A172 (cell line): ENCODE results near the gene ANKS1A. TPM values are rescaled to one million over a fixed set of nuclear protein-coding genes. Genes with fewer than 3 reads are reported as not detected.
A peak's percentile ranks its signal among the peaks of the same experiment; 100 is the strongest.
"Not testable (repeated sequence)": the region's sequence is repeated elsewhere in the genome, so short reads cannot be mapped to it uniquely, and the experiment has no call there.

Experiments used
- DNase-seq: peaks from one replicate; pipeline ENCODE4 v3.0.0-alpha.2; 2015; ENCODE audit warnings: low spot score
- total RNA-seq: library from RNA; depleted of rRNA; stranded (reverse); fragments of >200 nt; shearing (Covaris generic); gene quantifications from 2 replicates; pipeline ENCODE4 v1.2.3, GENCODE V29; 2014; rRNA removed

ANKS1A gene, protein sequence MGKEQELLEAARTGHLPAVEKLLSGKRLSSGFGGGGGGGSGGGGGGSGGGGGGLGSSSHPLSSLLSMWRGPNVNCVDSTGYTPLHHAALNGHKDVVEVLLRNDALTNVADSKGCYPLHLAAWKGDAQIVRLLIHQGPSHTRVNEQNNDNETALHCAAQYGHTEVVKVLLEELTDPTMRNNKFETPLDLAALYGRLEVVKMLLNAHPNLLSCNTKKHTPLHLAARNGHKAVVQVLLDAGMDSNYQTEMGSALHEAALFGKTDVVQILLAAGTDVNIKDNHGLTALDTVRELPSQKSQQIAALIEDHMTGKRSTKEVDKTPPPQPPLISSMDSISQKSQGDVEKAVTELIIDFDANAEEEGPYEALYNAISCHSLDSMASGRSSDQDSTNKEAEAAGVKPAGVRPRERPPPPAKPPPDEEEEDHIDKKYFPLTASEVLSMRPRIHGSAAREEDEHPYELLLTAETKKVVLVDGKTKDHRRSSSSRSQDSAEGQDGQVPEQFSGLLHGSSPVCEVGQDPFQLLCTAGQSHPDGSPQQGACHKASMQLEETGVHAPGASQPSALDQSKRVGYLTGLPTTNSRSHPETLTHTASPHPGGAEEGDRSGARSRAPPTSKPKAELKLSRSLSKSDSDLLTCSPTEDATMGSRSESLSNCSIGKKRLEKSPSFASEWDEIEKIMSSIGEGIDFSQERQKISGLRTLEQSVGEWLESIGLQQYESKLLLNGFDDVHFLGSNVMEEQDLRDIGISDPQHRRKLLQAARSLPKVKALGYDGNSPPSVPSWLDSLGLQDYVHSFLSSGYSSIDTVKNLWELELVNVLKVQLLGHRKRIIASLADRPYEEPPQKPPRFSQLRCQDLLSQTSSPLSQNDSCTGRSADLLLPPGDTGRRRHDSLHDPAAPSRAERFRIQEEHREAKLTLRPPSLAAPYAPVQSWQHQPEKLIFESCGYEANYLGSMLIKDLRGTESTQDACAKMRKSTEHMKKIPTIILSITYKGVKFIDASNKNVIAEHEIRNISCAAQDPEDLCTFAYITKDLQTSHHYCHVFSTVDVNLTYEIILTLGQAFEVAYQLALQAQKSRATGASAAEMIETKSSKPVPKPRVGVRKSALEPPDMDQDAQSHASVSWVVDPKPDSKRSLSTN
- total RNA-seq: 5.0 and 5.5 TPM in 2 replicates

DNA sequence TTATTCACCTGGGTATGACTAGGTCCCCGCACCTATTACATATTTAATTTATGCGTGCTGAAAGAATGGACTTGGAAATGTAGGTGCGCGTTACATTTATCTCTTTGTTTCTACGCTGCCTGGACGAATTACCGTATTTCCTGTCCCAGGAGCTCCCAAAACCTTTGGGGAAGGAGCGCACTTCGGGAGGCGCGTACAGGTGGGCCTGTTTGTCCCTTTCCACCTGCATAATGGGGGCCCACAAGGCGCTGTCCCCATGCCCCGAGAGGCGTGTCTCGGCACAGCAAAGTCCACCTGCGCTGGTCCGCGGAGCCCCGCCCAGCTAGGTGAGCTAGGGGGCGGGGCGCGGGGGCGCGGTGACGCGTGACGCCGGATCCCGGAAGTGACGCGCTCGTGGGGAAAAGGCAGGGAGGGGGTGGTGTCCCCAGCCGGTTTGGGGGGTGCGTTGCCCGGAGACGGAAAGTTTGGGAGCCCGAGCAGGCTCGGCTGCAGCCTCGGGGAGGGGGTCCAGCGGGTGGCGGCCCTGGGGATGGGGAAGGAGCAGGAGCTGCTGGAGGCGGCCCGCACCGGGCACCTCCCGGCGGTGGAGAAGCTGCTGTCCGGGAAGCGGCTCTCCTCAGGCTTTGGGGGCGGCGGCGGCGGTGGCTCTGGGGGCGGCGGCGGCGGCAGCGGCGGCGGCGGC lies at the start of gene ANKS1A:
ANKS1A (plus strand) TSS at position 382 of the 682 bp plus-strand sequence; CDS start at position 530, 148 bp downstream.
- peak; percentile 45 for DNase-seq

DNA sequence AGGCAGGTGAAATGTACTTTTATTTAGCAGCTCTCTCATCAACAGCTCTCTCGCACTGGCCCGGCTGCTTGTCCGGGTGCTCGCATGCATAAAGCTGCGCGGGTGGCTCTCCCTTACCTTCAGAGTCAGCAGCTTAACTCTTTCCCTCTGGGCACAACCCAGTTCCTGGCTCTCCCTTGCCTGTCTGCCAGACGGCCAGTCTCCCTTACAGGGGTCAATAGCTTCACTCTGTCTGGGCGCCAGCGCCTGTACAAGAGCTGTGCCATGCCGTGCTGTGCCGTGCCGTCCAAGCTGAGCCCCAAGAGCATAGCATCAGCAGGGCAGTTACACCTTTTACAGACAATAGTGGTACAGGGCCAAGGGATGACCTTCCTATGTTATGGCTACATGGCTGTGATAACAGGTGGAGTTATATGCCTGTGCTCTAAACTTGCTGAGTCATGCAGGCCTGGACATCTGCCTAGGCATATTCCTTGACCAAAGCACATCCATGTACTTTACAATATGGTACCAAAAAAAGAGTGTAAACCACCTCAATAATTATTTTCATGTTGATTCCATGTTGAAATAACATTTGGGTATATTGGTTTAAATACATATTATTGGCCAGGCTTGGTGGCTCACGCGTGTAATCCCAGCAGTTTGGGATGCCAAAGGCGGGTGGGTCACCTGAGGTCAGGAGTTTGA lies 49.2 kb upstream of the ANKS1A start:
- no peak for DNase-seq

DNA sequence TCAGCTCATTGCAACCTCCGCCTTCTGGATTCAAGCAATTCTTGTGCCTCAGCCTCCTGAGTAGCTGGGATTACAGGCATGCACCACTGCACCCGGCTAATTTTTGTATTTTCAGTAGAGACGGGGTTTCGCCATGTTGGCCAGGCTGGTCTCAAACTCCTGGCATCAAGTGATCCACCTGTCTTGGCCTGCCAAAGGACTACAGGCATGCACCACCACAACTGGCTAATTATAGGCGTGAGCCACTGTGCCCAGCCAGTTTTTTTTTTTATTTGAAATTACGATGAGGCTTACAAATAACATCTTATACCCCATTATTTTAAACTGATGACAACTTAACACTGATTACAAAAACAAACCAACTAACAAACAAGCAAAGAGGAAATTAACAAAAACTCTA lies 40.0 kb upstream of the ANKS1A start:
- not testable (repeated sequence) for DNase-seq

DNA sequence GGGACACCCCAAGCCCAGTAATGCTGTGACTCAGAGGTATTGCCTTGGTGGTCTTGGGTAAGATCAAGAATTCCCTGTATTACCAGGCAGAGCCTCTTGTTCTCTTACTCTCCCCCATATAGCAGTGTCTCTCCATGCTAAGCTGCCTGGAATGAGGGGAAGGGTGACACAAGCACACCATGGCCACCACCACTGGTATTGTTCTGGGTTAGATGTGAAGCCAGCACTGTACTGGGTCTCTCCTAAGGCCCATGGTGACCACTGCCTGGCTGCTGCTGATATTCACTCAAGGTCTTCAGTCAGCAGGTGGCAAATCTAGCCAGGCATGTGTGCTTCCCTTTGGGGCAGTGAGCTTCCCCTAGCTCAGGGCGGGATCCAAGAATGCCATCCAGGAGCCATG lies 37.7 kb upstream of the ANKS1A start:
- DNase-seq: no peak

DNA sequence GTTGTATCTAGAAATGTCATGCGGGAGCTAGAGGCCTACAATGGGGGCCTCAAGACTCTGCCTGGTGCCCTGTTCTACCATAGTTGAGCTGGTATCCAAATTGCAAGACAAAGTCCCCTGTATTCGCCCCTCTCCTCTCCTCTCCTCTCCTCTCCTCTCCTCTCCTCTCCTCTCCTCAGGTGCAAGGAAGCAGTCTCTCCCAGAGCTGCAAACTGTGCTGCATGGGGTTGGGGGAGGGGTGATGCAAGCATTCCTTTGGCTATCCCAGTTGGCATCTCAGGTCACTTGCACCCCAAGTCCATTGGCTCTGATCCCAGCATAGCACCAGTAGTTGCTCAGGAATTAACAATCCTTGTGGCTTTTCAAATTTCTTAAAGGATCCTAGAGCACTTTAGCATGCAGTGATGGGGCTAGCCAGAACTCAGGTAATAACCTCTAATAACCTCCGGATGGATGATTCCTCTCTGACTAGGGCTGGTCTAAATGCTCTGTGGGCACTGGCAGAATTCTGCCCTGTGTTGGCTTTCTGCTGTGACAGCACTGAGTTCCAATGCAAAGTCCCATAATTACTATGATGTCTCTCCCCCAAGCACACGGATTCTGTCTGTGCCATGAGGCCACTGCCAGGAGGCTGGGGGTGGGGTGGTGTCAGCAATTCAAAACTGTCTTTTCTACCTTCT lies 36.5 kb upstream of the ANKS1A start:
- peak; percentile 3 for DNase-seq

DNA sequence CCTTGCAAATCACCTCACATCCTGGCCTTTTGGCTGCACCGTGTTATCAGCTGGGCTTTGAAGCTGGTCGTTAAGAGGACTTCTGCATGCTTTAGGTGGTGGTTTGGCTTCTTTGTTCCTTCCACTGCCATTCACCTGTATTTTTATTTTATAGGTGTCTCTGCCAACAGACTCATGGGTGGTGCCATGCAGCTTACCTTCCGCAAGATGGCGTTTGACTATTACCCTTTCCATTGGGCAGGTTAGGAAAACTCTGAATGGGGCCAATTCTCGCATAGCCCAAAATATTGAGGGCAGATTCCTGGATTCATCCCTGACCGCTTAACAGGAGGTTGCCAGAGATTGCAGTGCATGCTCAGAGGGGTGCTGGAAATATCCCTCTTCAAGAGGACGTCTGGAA lies 33.6 kb upstream of the ANKS1A start:
- no peak for DNase-seq

DNA sequence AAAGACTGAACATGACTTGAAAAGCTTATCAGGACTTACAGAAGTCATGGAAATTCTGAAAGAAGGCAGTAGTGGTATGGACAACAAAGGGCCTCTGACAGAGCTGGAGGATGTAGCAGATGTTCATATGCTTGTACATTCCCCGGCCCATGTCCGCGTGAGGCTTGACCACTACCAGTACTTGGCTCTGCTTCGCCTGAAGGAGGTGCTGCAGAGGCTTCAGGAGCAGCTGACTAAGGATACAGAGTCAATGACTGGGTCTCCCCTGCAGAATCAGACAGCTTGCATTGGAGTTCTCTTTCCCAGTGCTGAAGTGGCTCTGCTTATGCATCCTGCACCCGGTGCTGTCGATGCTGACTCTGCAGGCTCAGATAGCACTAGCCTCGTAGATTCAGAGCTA lies 30.4 kb upstream of the ANKS1A start:
- DNase-seq: no peak

DNA sequence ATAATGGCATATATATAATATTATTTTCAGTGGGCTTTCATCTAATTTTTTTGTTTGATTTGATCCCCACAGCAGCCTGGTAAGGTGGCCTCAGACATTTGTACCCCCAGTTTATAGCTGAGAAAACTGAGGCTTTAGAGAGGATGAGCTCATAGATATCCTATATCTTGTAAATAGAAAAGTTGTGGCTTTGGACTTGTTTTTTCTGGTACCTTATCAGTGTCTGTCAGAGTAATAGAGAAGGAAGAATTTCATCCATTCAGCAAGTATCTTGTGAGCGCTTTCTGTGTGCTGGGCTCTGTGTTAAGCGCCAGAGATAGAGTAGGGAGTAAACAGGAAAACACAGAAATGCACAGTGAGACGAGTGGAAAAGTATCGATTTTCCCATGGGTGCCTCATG lies 29.1 kb upstream of the ANKS1A start:
- DNase-seq: no peak

DNA sequence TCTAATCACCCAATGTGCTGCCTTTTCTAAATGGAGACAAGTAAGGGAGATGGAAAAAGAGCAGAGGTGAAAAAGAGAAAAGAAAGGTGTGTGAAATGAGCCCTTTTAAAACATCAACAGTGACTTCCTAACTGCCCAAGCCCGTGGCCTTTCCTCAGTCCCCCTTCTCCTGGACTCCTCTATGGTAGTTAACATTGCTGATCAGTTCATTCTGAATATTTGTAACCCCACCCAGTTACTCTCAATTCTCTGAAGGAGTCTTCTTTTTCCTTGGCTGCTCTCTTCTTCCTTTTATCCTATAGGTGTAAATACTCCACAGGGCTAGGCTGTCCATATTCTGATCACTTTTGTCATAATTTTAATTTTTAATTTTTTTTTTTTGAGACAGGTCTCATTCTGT lies 28.3 kb upstream of the ANKS1A start:
- no peak for DNase-seq

DNA sequence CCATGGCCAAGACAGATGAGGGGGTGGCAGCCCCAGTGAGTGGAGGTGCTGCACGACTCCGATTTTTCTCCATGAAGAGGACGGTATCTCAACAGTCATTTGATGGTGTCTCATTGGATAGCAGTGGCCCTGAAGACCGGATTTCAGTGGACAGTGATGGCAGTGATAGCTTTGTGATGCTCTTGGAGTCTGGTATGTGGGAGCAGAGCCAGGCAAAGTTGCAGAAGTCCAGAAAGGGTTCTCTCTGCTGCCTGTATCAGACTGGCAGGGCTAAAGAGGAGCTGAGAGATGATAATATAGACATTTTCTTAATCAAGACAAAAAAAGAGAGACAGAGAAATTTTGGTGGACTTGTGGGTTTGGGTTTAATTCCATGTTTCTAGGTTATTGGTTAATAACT lies 25.0 kb upstream of the ANKS1A start:
- no peak for DNase-seq

DNA sequence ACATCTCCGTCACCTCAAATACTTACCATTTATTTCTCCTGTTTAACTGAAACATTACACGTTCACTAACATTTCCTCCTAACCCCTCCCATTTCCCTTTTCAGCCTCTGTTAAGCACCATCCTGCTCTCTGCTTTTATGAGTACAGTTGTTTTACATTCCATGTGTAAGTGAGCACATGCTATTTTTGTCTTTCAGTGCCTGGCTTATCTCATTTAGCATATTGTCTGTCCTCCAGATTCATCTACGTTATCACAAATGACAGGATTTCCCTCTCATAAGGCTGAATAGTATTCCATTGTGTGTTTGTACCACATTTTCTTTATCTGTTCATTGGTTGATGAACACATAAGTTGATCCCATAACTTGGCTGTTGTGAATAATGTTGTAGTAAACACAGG lies 23.9 kb upstream of the ANKS1A start:
- no peak for DNase-seq

DNA sequence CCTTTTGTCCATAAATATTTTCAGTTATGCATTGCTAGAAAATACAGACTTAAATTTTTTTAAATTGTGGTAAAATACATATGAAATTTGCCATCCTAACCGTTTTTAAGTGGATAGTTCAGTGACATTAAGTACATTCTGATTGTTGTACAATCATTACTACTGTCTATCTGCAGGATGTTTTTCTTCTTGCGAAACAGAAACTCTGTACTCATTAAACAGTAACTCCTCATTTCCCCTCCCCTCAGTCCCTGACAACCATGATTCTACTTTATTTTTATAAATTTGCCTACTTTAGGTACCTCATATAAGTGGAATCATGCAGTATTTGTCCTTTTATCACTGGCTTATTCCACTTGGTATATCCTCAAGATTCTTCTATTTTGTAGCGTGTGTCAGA lies 22.5 kb upstream of the ANKS1A start:
- DNase-seq: no peak

DNA sequence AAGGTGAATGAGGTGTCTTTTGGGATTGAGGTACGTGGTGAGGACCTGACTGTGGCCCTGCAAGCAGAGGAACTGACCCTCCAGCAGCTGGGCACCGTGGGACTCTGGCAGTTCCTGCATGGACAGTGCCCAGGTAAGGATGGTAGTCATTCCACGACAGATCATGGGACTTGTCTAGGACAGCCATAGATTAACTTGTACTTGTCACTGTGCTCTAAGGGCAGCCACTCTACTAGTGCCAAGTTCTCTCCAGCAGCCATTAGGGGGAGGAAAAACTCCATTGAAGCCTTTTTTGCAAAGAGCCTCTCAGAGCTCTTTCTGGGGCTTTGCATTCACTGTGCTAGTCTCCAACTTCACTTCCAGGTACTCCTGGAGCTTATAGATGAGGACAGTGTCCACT lies 21.6 kb upstream of the ANKS1A start:
- no peak for DNase-seq

DNA sequence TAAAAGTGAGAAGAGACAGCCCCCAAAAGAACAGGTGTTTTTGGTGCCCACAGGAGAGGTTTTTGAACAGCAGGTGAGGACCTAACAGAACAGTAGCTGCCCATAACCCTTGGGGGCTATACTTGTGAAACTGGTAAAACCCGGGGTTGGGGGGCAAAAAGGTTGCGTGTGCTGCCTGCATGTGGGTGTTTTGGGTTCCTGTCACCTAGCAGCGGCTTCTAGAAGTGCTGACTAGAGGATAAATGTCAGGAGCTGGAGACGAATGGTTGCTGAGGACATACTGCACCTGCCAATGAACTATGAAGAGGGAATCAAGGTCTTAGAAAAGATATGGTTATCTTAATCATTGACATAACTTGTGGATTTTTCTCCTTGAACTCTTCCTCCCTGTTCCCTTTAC lies 17.2 kb upstream of the ANKS1A start:
- no peak for DNase-seq

DNA sequence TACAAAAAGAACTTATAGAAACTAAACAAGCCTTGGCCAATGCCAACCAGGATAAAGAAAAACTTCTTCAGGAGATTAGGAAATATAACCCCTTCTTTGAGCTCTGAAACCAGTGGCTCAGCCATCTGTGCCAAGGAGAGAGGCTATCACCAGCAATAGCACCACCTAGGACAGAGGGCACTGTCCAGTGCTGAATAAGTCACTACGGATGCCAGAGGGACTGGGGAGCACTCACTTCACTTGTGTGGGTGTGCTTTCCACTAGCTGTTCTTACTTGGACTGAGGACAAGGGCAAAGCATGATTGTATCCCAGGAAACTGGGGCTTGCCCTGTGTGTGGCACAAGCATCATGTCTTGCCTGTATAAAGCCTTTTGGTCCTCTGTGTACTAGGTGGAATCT lies 16.7 kb upstream of the ANKS1A start:
- no peak for DNase-seq

DNA sequence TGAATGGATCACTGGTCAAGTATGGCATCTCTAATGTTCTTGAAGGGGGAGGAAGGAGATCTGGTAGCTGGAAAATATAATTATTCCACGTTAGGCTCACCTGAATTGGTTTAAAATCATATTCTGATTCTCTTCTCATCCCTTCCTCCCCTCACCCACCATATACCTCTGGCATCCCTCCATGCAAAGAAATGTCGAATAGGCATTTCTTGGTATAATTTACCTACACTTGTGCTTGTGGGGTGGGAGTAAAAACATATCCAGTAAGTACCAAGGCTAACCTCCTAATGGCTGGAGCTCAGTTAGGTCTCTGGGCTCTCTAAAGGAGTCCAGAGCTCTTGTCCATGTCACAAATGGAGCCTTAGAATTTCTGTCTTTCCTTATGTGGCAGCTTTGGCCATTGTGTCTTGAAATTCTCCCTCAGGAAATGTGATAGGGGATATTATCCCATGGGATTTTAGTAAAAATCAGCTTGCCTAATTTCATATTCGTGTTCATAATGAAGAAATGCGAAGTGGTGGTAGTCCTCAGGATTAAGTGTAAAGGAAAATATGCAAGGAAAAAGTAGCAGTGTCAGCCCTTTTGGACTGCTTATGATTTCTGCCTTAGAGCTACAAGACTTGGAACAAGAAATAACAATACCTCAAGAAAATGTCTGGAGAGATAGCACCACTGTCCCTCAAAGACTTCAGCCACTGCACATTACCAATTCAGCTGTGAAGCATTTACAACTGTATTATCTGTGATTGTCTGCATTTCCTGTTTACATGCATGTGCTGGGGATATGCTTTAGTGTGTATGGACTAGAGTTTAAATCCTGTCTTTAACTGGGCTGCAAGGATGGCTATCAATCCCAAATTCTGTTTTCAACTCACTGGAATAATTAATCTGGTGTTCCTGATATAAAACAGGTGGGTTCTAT lies 13.5 kb upstream of the ANKS1A start:
- DNase-seq: no peak

DNA sequence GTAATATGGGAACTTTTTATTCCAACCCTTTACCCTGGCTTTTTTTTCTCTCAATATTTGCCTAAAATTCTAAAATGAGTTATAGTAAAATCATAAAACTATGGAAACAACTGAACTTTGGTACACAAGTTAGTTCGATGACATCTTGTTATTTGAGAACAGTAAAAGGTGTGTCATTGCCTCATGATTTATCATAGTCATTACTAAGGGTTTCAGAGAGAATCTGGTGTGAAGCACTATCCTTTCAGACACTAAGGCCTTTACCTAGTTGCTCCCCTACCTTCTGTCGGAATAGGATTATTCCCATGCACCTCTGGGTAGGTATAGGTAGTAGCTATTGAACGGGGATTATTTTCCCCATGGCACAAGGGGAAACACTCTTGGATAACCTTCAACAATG lies 12.6 kb upstream of the ANKS1A start:
- DNase-seq: no peak

DNA sequence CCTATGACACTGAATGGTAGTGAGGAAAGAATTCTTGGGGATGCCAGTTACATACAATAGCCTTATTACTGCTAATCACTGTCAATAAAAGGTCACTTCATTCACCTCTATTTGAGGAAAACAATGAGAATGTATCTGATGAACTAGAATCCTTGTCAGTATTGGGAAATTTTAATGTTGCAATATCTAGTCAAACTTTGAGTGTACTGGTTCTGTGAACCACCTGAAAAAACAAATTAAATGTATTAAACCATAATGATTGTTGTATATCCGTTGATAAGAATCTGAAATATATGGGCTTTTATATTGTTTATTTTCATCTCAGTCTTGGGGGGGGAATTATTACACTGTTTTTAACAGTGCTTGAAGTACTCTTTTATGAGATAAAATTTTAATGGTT lies 11.8 kb upstream of the ANKS1A start:
- no peak for DNase-seq

DNA sequence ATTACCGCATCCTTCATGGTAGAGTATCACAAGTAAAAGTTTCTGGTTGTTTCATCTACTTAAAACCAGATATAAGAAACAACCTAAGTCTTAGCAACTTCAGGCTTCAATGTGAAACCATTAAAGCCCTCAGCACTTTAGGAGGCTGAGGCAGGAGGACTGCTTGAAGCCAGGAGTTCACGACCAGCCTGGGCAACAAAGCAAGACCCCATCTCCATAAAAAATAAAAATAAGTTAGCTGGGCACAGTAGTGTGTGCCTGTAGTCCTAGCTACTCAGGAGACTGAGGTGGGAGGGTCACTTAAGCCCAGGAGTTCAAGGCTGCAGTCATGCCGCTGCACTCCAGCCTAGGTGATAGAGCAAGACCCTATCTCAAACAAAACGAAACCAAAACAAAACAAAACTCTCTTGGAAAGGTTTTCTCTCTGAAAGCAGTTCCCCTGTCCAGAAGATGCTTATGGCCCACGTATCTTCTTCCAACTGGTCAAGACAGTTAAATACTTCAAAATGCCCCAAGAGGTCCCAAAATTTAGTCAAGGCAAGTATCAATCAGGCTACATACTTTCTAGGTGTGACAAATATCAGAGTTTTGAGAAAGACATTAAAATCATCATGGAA lies 11.1 kb upstream of the ANKS1A start:
- DNase-seq: no peak
